Keratinocyte (primary cell): ENCODE measurements around the gene CNN1. TPM values are rescaled to one million over a fixed set of nuclear protein-coding genes. Genes with fewer than 3 reads are reported as not detected.

ENCODE experiments used
- DNase-seq: peaks from one replicate; pipeline ENCODE4 v3.0.0-alpha.2; 2011; ENCODE audit warnings: low read depth, missing footprints, low spot score
- FAIRE-seq: peaks from 2 replicates; lab custom pipeline; 2011; peaks lifted over from hg19 to GRCh38; lab: Jason Lieb, UNC
- H2AFZ ChIP-seq: 2 replicates; pipeline ENCODE4 v1.6.0; 2012; ENCODE audit warnings: low read length, control low read depth, inconsistent platforms; ENCODE audit not compliant: control insufficient read depth
- H3K27ac ChIP-seq: 2 replicates; pipeline ENCODE4 v1.5.1; 2011; ENCODE audit warnings: low read length; ENCODE audit not compliant: control insufficient read depth, insufficient read depth
- H3K27me3 ChIP-seq: 3 replicates; pipeline ENCODE4 v1.6.0; 2011; ENCODE audit warnings: low read length; ENCODE audit not compliant: control insufficient read depth, insufficient read depth; ENCODE audit errors: extremely low read depth
- H3K36me3 ChIP-seq, 2 experiments: 2 replicates in 1 of 2; 3 replicates in 1 of 2; pipeline ENCODE4 v1.5.1; 2011; ENCODE audit warnings: low read length in 2 of 2, mild to moderate bottlenecking in 1 of 2; ENCODE audit not compliant: control insufficient read depth in 2 of 2, insufficient read depth in 2 of 2; ENCODE audit errors: extremely low read depth in 1 of 2
- H3K4me1 ChIP-seq: 3 replicates; pipeline ENCODE4 v1.5.1; 2011; ENCODE audit warnings: low read length; ENCODE audit not compliant: control insufficient read depth, insufficient read depth; ENCODE audit errors: extremely low read depth
- H3K4me2 ChIP-seq: 3 replicates; pipeline ENCODE4 v1.6.0; 2011; ENCODE audit warnings: low read depth, low read length; ENCODE audit not compliant: control insufficient read depth, insufficient read depth; ENCODE audit errors: extremely low read depth
- H3K4me3 ChIP-seq, 3 experiments: fragments of 200-600 bp in 1 of 3; sonication (generic) in 1 of 3; 2 replicates in 2 of 3; 3 replicates in 1 of 3; pipeline ENCODE4 v1.5.1; 2011 to 2016; ENCODE audit warnings: low read length in 3 of 3, mild to moderate bottlenecking in 3 of 3, control low read depth in 2 of 3, inconsistent platforms in 1 of 3, low read depth in 1 of 3, mixed read lengths in 1 of 3, mixed run types in 1 of 3, moderate library complexity in 1 of 3; ENCODE audit not compliant: control insufficient read depth in 2 of 3, insufficient read depth in 2 of 3; ENCODE audit errors: extremely low read depth in 1 of 3
- H3K79me2 ChIP-seq: 2 replicates; pipeline ENCODE4 v1.6.0; 2012; ENCODE audit warnings: low read length; ENCODE audit not compliant: control insufficient read depth, insufficient read depth
- H3K9ac ChIP-seq: 3 replicates; pipeline ENCODE4 v1.6.0; 2011; ENCODE audit warnings: low read length; ENCODE audit not compliant: control insufficient read depth, insufficient read depth; ENCODE audit errors: extremely low read depth
- H3K9me1 ChIP-seq: 3 replicates; pipeline ENCODE4 v1.6.0; 2011; ENCODE audit warnings: low read length; ENCODE audit not compliant: control insufficient read depth, insufficient read depth; ENCODE audit errors: extremely low read depth
- H3K9me3 ChIP-seq: 2 replicates; pipeline ENCODE4 v1.5.1; 2012; ENCODE audit warnings: low read depth, low read length; ENCODE audit not compliant: control insufficient read depth
- H4K20me1 ChIP-seq: 3 replicates; pipeline ENCODE4 v1.6.0; 2011; ENCODE audit warnings: low read length; ENCODE audit not compliant: control insufficient read depth, insufficient read depth; ENCODE audit errors: extremely low read depth
- EZH2 ChIP-seq: IDR thresholded peaks from one replicate; pipeline ENCODE4 v1.6.1; 2012; ENCODE audit warnings: inconsistent platforms, mild to moderate bottlenecking, low read length, moderate library complexity
- dilution Hi-C: fragments of 300-500 bp; cut with MboI; formaldehyde crosslinking; loops from one replicate; pipeline ENCODE4 v1.7.0; 2020; ENCODE audit warnings: low sequenced_read_pairs; ENCODE audit not compliant: extremely low pct_ligation_motif_present
- polyA plus RNA-seq, 5 experiments: library from polyadenylated mRNA; depleted of rRNA in 3 of 5; stranded (reverse) in 3 of 5; stranded (forward) in 1 of 5; unstranded in 1 of 5; fragments of >200 nt; gene quantifications; 1 replicate in 1 of 5; 2 replicates in 3 of 5; 3 replicates in 1 of 5; pipeline versions ENCODE4 v1.2.1 to v1.2.3, GENCODE V29; 2011 to 2012; ENCODE audit warnings: missing spikeins in 2 of 5, low read depth in 1 of 5, low replicate concordance in 1 of 5
- TF ChIP-seq, protein P1 (sequence below), 3 experiments: IDR thresholded peaks in 1 of 3; conservative IDR thresholded peaks in 1 of 3; optimal IDR thresholded peaks in 1 of 3; 2 replicates in 2 of 3; 3 replicates in 1 of 3; pipeline versions ENCODE3 to v1.5.1; 2011; ENCODE audit warnings: low read length in 3 of 3, mild to moderate bottlenecking in 3 of 3, moderate library complexity in 2 of 3, control low read depth in 1 of 3, inconsistent platforms in 1 of 3; ENCODE audit not compliant: insufficient read depth in 2 of 3; ENCODE audit errors: extremely low read depth in 1 of 3

The CNN1 gene
- polyA plus RNA-seq, 1 donor (not counting 4 experiments of a cell fraction or from before 2014, with no cell fraction given) = not detected

GRCh38 chr19:11549386-11549953 lies 10.8 kb downstream of the CNN1 start:
- TF ChIP-seq EZH2 = no peak
- TF ChIP-seq, protein P1, sequence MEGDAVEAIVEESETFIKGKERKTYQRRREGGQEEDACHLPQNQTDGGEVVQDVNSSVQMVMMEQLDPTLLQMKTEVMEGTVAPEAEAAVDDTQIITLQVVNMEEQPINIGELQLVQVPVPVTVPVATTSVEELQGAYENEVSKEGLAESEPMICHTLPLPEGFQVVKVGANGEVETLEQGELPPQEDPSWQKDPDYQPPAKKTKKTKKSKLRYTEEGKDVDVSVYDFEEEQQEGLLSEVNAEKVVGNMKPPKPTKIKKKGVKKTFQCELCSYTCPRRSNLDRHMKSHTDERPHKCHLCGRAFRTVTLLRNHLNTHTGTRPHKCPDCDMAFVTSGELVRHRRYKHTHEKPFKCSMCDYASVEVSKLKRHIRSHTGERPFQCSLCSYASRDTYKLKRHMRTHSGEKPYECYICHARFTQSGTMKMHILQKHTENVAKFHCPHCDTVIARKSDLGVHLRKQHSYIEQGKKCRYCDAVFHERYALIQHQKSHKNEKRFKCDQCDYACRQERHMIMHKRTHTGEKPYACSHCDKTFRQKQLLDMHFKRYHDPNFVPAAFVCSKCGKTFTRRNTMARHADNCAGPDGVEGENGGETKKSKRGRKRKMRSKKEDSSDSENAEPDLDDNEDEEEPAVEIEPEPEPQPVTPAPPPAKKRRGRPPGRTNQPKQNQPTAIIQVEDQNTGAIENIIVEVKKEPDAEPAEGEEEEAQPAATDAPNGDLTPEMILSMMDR (optimal IDR thresholded peaks at IDR 0.05 in 1 of 3, IDR thresholded peaks at IDR 0.05 in 1 of 3, conservative IDR thresholded peaks at IDR 0.05 in 1 of 3; ENCODE audit: extremely low read depth in 1 of 3, insufficient read depth in 2 of 3, low read length in 3 of 3) = no peak
- dilution Hi-C loops = no loop called here
- no peak for FAIRE-seq

GRCh38 chr19:11550265-11550664 lies 11.6 kb downstream of the CNN1 start:
- Histone ChIP-seq H3K4me3 (no peak overlapping the region), H3K4me1 (peaks cover 7% of the 10 kb centered on the region), H2AFZ (no peak overlapping the region), H3K9me3 (no peaks in the 10 kb centered on the region), H3K4me2 (no peak overlapping the region), H3K9me1 (no peaks in the 10 kb centered on the region), H4K20me1 (peaks cover 2% of the 10 kb centered on the region), H3K27ac (no peak overlapping the region), H3K9ac (no peak overlapping the region), H3K79me2 (peaks cover 4% of the 10 kb centered on the region), H3K36me3 (peaks cover 7 to 15% of the 10 kb centered on the region in 2 experiments), H3K27me3 (no peaks in the 10 kb centered on the region)
- FAIRE-seq (no peak), DNase-seq (no peak)
- TF ChIP-seq EZH2 = no peak
- TF ChIP-seq, protein P1 (optimal IDR thresholded peaks at IDR 0.05 in 1 of 3, IDR thresholded peaks at IDR 0.05 in 1 of 3, conservative IDR thresholded peaks at IDR 0.05 in 1 of 3; ENCODE audit: extremely low read depth in 1 of 3, insufficient read depth in 2 of 3, low read length in 3 of 3) = no peak
- dilution Hi-C loops = no loop called here

More at GRCh38 chr19:11549386-11549953, 10.8 kb downstream of the CNN1 start:
- peaks cover 7 to 15% of the 10 kb centered on the region in 2 experiments for H3K36me3 ChIP-seq
- no peak overlapping the region for H2AFZ ChIP-seq
- no peak for DNase-seq
- peaks cover 2% of the 10 kb centered on the region for H4K20me1 ChIP-seq
- H3K4me2 ChIP-seq = no peak overlapping the region
- peaks cover 2% of the 10 kb centered on the region for H3K79me2 ChIP-seq
- H3K27me3 ChIP-seq = no peaks in the 10 kb centered on the region
- H3K9me1 ChIP-seq = no peaks in the 10 kb centered on the region
- no peak overlapping the region for H3K4me3 ChIP-seq
- no peak overlapping the region for H3K9ac ChIP-seq
- H3K27ac ChIP-seq = no peak overlapping the region
- peaks cover 7% of the 10 kb centered on the region for H3K4me1 ChIP-seq
- H3K9me3 ChIP-seq = no peaks in the 10 kb centered on the region
